Hematopoietic multipotent progenitor cell treated with erythropoietin and hydrocortisone succinate and interleukin-3 and kit ligand, for 8 days (in vitro differentiated cells): ENCODE measurements around the gene FBXO45.
"Not testable (repeated sequence)": the region's sequence is repeated elsewhere in the genome, so short reads cannot be mapped to it uniquely, and the experiment has no call there.

ENCODE experiments used
- DNase-seq: peaks from one replicate; pipeline ENCODE4 v3.0.0-alpha.2; 2015

Gene FBXO45, protein sequence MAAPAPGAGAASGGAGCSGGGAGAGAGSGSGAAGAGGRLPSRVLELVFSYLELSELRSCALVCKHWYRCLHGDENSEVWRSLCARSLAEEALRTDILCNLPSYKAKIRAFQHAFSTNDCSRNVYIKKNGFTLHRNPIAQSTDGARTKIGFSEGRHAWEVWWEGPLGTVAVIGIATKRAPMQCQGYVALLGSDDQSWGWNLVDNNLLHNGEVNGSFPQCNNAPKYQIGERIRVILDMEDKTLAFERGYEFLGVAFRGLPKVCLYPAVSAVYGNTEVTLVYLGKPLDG

DNA sequence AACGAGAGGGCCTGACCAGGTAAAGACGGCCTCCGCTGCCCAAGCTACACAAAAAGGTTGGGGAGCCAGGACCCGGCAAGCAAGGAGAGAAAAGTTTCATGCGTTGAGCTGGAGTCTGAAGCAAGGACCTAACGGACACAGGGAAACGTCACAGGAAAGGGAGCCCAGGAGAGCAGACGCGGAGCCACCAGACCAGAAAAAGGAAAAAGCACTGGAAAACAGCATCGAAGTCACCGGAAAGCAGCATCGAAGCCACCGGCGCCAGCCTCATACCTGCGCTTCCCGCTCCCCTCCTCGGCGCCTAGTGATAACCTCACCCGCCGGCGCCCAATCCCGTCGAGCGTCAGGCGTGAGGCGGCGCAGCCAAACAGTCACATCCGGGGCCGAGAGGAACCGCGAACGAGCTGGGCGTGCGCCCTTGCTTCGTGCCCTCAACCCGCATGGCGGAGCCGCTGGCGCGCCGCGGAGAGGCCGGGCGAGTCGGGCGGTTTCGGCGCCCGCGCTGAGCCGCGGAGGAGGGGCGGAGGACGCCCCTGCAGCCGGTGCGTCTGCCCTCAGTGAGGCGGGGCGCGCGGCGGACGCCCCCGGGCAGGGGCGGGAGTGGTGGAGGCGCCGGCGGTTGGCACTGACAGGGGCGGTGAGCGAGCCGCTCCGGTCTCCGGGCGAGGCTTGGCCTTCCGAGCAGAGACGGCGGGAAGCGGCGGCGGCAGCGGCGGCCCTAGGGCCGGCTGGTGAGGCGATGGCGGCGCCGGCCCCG, at the start of gene FBXO45, which contains the start of gene WDR53:
TSS of gene FBXO45 (plus strand) at position 415 of the 757 bp plus-strand sequence. CDS start at position 740, 325 bp downstream.
TSS of gene WDR53 (minus strand) at position 309 of the 757 bp plus-strand sequence. CDS start 7,079 bp downstream, outside the sequence.
- DNase-seq: peak; percentile 95

DNA sequence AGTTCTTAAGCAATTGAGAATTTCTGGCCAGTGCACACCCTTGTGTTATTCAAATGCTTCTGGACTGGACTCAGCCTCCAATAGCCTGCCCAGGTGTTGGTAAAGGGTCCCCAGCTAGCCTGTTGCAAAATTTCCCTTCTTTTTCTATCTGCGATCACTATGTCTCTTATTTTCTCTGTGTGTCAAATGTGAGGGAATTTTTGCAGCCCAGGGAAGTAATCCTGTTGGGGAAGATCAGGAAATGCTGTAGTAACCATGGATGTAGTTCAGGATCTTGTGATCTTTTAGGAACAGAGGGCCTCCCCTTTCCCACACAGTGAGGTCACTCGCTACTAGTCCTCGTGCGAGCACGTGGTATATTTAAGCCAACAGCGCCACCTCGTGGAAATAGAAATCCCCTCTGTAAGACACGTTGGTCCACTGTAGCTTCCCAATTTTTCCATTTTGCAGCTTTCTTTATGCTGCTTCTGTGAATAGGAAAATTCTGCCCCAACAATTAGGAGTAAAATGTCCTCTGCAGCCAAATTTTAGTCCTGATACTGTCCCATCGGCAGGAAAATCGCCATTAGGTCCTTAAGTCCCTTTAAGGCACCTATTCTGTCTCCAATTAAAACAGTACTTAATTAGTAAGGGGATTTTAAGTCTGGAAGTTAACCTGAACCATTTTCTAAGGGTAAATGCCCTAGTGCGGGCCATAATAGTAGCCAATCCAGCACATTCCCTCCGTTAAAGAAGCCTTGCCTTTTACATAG, 49.3 kb upstream of the FBXO45 start:
- DNase-seq: peak; percentile 84

DNA sequence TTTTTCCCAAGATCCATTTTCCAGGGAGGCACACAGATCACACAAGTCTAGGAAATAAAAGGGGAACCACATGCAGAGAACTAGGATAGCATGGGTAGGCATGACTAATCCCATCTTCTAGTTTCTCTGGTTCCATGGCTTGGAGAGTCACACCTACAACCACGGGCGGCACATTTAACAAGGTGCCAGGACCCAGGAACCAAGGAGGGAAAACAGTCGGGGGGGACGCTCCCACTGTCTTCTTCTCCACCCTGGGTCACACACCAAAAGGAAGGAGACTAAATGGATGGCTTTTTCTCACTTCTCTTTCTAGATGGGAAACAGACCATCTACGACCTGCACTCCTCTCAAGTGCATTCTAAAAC, 48.8 kb upstream of the FBXO45 start:
- no peak for DNase-seq

DNA sequence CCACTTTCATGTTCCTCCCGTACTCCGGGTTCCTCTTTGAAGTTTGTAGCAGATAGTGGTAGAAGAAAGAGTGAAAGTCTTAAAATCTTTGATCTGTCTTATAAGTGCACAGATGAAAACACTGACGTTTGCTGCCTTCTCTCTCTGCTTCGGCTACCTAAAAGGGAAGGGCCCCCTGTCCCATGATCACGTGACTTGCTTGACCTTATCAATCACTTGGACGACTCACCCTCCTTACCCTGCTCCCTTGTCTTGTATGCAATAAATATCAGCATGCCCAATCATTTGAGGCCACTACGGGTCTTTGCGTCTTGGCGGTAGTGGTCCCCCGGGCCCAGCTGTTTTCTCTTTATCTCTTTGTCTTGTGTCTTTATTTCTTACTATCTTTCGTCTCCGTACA, 47.2 kb upstream of the FBXO45 start:
- not testable (repeated sequence) for DNase-seq

DNA sequence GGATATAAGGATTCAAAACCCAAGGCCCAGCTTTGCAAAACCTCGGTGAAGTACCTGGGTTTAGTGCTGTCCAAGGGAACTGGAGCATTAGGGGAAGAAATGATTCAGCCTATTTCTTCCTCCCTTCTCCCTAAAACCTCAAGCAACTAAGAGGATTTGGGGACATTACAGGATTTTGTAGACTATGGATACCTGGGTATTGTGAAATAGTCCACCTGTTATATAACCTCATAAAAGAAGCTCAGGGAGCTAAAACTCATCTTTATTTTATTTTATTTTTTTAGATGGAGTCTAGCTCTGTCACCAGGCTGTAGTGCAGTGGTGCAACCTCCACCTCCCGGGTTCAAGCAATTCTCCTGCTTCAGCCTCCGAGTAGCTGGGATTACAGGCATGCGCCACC, 44.6 kb upstream of the FBXO45 start:
- no peak for DNase-seq

DNA sequence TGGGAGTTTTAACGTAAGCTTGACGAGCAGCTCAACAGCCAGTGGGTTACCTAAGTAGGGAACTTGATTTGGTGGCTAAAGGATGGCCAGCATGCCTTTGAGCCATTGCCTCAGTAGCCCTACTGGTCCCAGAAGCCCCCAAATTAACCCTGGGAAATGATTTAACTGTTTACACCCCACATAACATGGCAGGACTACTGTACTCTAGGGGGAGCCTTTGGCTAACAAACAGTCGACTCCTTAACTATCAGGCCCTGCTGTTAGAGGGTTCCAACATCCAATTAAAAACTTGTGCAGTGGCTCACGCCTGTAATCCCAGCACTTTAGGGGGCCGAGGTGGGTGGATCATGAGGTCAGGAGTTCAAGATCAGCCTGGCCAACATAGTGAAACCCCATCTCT, 43.9 kb upstream of the FBXO45 start:
- peak; percentile 57 for DNase-seq

DNA sequence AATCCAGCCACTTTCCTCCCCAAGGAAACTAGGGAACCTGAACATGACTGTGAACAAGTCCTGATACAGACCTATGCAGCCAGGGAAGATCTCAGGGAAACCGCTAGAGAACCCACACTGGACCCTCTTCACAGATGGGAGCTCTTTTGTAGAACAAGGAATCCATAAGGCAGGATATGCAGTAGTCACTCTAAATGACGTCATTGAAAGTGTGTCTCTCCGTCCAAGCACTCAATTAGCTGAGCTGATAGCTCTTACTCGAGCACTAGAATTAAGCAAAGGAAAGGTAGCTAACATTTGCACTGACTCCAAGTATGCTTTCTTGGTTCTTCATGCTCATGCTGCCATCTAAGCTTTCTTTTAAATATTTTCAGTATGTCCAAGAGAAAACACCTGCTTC, 43.3 kb upstream of the FBXO45 start:
- no peak for DNase-seq

DNA sequence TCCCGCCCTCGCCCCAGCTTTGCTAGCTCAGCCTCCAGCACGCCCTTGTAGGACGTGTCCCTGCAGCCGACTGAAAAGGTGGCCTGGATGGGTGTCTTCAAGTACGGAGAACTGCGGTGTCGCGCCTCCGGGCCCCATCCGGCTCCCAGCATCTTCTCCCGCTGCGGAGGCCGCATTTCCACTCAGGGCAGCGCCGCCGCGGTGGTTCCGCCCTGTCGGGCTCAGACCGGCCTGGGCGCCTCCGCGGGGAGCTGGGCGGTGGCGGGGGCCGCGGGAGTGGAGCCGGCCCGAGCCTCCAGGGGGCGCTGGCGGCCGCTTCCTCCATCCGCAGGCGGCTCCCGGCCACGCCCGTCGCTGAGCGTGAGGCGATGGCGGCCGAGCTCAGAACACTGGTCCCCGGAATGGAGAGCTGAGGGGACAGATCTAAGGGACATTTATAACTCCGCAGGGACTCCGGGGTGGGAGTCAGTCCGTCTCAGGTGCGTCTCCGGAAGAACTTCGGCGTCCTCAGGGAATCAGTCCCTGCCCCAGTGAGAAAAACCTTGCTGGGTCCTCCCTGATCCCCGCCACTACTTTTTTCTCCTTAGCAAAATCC, 39.7 kb upstream of the FBXO45 start:
- peak; percentile 71 for DNase-seq

DNA sequence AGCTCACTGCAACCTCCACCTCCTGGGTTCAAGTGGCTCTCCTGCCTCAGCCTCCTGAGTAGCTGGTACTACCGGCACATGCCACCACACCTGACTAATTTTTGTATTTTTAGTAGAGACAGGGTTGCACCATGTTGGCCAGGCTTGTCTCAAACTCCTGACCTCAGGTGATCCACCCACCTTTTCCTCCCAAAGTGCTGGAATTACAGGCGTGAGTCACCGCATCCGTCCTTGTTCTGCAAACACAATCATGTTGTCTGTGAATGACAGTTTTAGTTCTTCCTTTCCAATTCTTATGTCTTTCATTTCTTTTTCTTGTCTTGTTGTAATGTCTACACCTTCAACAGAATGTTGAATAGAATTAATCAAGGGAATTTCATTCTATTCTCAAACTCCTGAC, 37.0 kb upstream of the FBXO45 start:
- DNase-seq: no peak

DNA sequence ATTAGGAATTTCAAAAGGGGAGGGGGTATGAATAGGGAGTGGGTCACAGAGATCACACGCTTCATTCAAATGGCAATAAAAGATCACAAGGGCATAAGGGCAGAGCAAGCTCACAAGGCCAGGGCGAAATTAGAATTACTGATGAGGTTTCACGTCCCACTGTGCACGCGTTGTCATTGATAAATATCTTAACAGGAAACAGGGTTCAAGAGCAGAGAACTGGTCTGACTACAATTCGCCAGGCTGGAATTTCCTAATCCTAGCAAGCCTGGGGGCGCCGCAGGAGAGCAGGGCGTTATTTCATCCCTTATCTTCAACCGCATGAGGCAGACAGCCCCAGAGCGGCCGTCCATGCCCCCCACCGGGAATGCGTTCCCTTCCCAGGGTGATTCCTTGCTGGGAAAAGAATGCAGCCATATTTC, 35.2 kb upstream of the FBXO45 start:
- no peak for DNase-seq

DNA sequence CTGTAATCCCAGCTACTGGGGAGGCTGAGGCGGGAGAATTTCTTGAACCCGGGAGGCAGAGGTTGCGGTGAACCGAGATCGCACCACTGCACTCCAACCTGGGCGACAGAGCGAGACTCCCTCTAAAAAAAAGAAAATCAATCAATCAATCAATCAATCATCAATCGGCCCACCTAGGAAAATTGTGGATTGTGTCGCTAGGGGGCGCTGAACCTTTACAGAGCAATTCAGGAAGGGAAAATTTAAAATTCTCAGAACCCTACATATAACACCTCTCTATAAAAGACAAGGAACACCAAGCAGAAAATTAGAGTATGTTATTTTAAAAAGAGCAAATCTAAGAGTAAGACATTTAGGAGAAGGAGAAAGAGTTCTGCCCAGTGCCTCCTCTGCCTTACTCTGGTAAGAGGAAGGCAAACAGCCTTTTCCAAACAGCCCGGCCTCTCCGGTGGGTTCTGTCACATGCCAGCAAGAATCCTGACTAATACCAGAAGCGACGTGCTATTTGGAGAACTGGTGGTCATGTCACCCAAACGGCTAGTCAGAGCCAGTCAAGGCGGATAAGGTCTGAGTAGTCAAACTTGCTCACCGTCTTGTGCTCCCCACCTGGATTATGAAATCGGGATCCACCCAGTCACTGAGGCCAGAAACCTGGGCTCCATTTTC, 31.0 kb upstream of the FBXO45 start:
- DNase-seq: peak; percentile 45

DNA sequence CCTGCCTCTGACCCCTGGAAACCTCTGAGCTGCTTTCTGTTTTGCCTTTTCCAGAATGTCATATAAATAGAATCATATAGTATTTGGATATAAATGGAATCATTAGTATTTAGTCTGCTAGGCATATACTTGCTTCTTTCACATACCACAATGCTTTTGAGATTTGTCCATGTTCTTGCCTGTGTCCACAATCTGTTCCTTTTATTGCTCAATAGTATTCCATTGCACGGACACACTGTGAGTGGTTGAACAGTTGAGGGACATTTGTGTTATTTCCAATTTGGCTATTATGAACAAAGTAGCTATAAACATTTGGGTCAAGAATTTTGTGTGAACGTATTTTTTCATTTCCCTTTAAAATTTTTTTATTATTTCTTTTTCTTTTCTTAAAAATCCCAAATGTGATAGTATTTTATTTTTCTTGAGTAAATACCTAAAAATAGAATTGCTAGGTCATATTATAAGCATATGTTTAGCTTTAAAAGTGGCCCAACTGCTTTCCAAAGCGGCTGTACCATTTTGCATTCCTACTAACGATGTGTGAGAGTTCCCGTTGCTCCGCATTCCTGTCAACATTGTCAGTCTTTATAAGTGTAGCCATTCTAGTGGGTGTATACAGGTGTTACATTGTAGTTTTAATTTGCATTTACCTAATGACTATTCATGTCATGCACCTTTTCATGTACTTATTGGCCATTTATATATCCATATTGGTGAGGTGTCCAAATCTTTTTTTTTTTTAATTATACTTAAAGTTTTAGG, 26.6 kb upstream of the FBXO45 start:
- no peak for DNase-seq

DNA sequence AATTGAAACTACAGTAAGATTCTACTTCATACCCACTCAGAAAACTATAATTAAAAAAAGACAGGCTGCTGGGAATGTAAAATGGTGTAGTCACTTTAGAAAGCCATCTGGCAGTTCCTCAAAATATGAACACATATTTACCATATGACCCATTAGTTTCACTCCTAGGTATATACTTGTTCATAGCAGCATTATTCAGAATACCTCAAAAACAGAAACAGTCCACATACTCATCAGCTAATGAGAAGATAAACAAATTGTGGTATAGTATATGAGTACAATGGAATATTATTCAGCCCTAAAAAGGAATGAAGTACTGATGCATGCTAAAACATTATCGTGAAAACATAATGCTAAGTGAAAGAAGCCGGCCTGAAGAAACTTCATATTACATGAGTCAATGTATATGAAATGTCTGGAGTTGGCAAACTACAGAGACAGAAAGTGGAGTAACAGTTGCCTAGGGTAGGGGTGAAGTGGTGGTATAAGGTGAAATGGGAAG, 23.9 kb upstream of the FBXO45 start:
- DNase-seq: no peak

DNA sequence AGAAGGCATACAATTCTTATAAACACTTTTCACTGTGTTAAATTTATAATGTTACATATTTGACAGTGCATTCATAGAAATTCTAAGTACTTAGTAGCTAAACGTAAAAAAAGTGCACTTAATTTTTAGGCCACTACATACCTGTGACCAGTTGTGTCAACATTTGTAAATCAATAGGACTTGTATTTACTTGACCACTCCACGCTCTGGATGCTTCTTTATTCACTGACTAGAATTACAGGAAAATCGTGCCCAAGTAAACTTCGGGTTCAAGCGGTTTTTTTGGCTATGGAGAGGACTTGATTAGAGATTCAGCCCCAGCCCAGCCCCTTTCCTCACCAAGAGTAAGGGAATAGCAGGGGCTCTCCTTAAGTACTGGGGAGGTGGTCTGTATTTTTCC, 21.9 kb upstream of the FBXO45 start:
- no peak for DNase-seq

DNA sequence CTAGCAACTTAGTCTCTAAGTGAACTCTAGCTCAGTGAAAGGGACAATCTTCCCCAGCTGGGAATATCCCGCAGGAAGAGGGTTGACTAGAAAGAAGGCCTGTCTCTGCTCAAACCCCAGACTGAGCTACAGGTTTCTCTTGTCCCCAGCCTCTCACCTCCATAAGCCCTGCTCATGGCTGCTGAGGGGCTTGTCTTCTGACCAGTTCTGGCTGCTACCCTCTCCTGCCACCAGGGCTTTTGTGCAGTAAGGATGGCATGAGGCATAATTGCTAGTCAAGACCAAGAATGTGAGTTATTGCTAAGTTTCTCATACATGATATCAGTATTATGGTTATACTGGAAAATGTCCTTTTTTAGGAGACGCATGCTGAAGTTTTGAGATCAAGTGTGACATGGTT, 21.4 kb upstream of the FBXO45 start:
- no peak for DNase-seq

DNA sequence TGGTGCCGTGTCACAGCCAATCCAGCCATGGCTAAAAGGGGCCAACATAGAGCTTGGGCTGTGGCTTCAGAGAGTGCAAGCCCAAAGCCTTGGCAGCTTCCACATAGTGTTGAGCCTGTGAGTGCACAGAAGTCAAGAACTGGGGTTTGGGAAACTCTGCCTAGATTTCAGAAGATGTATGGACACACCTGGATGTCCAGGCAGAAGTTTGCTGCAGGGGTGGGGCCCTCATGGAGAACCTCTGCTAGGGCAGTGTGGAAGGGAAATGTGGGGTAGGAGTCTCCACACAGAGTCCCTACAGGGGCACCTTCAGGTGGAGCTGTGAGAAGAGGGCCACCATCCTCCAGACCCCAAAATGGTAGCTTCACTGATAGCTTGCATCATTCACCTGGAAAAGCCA, 19.1 kb upstream of the FBXO45 start:
- not testable (repeated sequence) for DNase-seq

DNA sequence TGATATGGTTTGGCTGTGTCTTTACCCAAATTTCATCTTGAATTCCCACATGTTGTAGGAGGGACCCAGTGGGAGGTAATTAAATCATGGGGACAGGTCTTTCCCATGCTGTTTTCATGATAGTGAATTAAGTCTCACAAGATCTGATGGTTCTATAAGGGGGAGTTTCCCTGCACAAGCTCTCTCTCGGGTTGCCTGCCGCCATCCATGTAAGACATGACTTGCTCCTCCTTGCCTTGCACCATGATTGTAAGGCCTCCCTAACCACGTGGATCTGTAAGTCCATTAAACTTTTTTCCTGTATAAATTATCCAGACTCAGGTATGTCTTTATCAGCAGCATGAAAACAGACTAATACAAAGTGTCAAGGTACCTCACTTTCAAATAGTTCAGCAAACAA, 18.3 kb upstream of the FBXO45 start:
- DNase-seq: not testable (repeated sequence)

DNA sequence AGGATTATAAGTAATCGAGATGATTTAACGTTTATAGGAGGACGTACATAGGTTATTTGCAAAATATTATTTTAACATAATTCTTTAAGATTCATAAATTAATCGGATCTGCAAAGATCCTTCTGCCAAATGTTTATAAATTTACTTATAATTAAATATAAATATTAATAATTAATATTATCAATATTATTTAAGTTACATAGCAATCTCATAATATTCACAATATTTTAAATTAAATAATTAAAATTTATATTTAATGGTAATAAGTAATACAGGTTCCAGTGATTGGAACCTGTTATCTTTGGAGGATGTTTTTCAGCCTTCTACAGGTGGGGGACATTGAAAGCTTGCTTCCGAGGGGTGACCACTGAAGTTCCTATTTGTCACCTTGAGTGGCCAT, 16.2 kb upstream of the FBXO45 start:
- DNase-seq: no peak

DNA sequence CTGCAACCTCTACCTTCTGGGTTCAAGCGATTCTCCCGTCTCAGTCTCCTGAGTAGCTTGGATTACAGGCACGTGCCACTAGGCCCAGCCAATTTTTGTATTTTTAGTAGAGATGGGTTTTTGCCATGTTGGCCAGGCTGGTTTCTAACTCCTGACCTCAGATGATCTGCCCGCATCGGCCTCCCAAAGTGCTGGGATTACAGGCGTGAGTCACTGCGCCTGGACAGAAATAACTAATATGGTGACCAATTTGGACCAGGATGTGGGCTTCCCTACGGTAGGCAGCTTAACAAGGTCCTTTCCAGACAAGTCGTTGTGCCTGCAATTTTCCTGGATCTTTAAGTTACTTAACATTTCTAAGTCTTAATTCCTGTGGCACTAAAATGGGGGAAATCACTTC, 14.9 kb upstream of the FBXO45 start:
- DNase-seq: no peak

DNA sequence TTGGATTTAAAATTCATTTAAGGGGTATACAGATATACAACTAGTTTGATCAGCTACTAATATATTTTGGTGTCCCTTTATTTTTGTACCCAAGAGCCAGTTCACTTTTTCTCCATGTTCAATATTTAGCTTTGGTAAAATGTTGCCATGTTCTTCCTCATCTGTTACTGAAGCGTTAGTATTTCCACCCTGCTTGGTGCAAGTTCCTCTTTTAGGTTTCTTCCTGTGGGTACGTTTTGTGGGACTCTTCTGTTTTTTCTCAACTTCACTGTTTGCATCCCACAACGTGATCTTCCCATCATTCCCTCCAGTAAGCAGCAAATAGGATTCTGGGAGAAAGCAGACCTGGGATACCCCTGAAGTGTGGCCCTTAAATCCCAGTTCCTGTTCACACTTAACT, 14.3 kb upstream of the FBXO45 start:
- peak; percentile 27 for DNase-seq

DNA sequence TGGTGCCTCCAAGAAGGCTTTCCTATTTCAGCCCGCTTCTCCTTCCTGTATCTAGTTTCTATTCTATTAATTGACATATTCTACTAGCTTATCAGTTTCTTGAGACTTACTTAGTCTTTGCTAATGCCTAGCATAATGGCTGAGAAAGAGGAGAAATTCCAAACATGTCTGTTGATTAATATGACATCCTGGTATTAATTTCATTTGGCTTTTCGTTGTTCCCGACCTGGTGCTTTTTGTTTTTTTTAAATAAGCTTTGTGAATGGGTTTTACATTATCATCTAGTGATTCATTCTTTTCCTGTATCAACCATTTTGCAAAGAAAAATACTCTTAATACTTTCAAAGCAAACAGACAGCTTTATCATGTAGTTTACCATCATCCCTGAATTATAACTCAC, 13.2 kb upstream of the FBXO45 start:
- DNase-seq: no peak

DNA sequence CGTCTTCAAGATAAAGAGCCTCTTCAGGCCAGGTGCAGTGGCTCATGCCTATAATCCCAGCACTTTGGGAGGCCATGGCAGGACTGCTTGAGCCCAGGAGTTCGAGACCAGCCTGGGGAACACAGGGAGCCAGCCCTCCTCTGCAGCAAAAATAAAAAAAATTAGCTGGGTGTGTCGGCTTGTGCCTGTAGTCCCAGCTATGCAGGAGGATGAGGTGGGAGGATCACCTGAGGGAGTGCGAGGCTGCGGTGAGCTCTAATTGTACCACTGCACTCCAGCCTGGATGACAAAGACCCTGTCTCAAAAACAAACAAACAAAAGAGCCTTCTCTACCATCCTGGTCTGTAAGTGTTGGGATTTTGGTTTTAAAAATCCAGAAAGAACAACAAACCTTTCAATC, 11.2 kb upstream of the FBXO45 start:
- no peak for DNase-seq
